Calu3 (cell line): ENCODE measurements around the gene LRRC27. TPM values are rescaled to one million over a fixed set of nuclear protein-coding genes. Genes with fewer than 3 reads are reported as not detected.
A peak's percentile ranks its signal among the peaks of the same experiment; 100 is the strongest.

Experiments used
- BruUV-seq: library from RNA; stranded (reverse); fragments of 400-500 nt; replicated peaks from 2 replicates; lab custom pipeline; 2021; lab: Mats Ljungman, UMichigan
- CTCF ChIA-PET: fragments of 300-600 bp; sonication (Branson Sonifier 250); formaldehyde crosslinking; loops from one replicate; lab custom pipeline; 2022; ENCODE audit warnings: antibody characterized with exemption; lab: Charles Lee
- DNase-seq: peaks from one replicate; pipeline ENCODE4 v3.0.0; 2022
- H3K27ac Mint-ChIP-seq: one replicate; pipeline ENCODE4 v1.8.0; 2022; ENCODE audit warnings: mixed read lengths; ENCODE audit not compliant: unreplicated experiment
- H3K27me3 Mint-ChIP-seq: one replicate; pipeline ENCODE4 v1.8.0; 2022; ENCODE audit warnings: mixed read lengths; ENCODE audit not compliant: unreplicated experiment
- H3K36me3 Mint-ChIP-seq: one replicate; pipeline ENCODE4 v1.8.0; 2022; ENCODE audit warnings: mild to moderate bottlenecking, moderate library complexity, mixed read lengths; ENCODE audit not compliant: insufficient read depth, unreplicated experiment
- H3K4me1 Mint-ChIP-seq: one replicate; pipeline ENCODE4 v1.8.0; 2022; ENCODE audit warnings: mild to moderate bottlenecking, low read depth, mixed read lengths; ENCODE audit not compliant: unreplicated experiment
- H3K4me3 Mint-ChIP-seq: one replicate; pipeline ENCODE4 v1.8.0; 2022; ENCODE audit warnings: mild to moderate bottlenecking, low read depth, moderate library complexity, mixed read lengths; ENCODE audit not compliant: unreplicated experiment
- H3K9me3 Mint-ChIP-seq: one replicate; pipeline ENCODE4 v1.8.0; 2022; ENCODE audit warnings: low read depth, mixed read lengths; ENCODE audit not compliant: unreplicated experiment
- CTCF ChIP-seq: fragments of 200-600 bp; IDR thresholded peaks from one replicate; pipeline ENCODE4 v1.8.0; 2022; ENCODE audit warnings: antibody characterized with exemption; ENCODE audit not compliant: unreplicated experiment
- intact Hi-C: fragments of 100-400 bp; cut with micrococcal nuclease; formaldehyde crosslinking; loops from one replicate; pipeline ENCODE4 v1.10.0; 2022; ENCODE audit not compliant: unreplicated experiment
- total RNA-seq: library from RNA; stranded (reverse); gene quantifications from 2 replicates; pipeline ENCODE4 v1.2.3, GENCODE V29; 2022

Gene LRRC27
- total RNA-seq, 1 experiment from 2014 or later, result 4.6 TPM

- Mint-ChIP-seq H3K9me3 (no peaks in the 10 kb centered on the region), H3K36me3 (peaks cover 40% of the 10 kb centered on the region), H3K27me3 (no peaks in the 10 kb centered on the region), H3K27ac (peak overlapping the region; percentile 3), H3K4me3 (no peak overlapping the region), H3K4me1 (peaks cover 55% of the 10 kb centered on the region)
- BruUV-seq, result no TSS peak
- no peak for DNase-seq
- CTCF ChIA-PET, result no interaction called here
- intact Hi-C loops, result no loop called here
- TF ChIP-seq CTCF, result no peak
These were observed 5.6 kb upstream of the LRRC27 start for GRCh38 chr10:132326344-132326889.

GRCh38 chr10:132326925-132327324 lies 5.1 kb upstream of the LRRC27 start:
- no peak for TF ChIP-seq CTCF
- Mint-ChIP-seq H3K4me3 (no peak overlapping the region), H3K4me1 (peaks cover 55% of the 10 kb centered on the region), H3K36me3 (peaks cover 45% of the 10 kb centered on the region), H3K9me3 (no peaks in the 10 kb centered on the region), H3K27me3 (no peaks in the 10 kb centered on the region), H3K27ac (peak overlapping the region; percentile 3)
- BruUV-seq, result no TSS peak
- CTCF ChIA-PET, result no interaction called here
- intact Hi-C loops, result no loop called here
- DNase-seq, result no peak

GRCh38 chr10:132328106-132328505 lies 3.9 kb upstream of the LRRC27 start:
- Mint-ChIP-seq H3K4me3 (peak overlapping the region; percentile 79), H3K27ac (no peak overlapping the region), H3K4me1 (peaks cover 50% of the 10 kb centered on the region), H3K9me3 (no peaks in the 10 kb centered on the region), H3K36me3 (peaks cover 54% of the 10 kb centered on the region), H3K27me3 (no peaks in the 10 kb centered on the region)
- intact Hi-C loops, result no loop called here
- BruUV-seq, result no TSS peak
- CTCF ChIA-PET, result no interaction called here
- no peak for TF ChIP-seq CTCF
- DNase-seq, result no peak

- Mint-ChIP-seq H3K4me3 (peak overlapping the region; percentile 79), H3K36me3 (peaks cover 54% of the 10 kb centered on the region), H3K4me1 (peaks cover 46% of the 10 kb centered on the region), H3K27ac (no peak overlapping the region), H3K27me3 (no peaks in the 10 kb centered on the region), H3K9me3 (no peaks in the 10 kb centered on the region)
- intact Hi-C loops, result no loop called here
- TF ChIP-seq CTCF, result no peak
- BruUV-seq, result no TSS peak
- no peak for DNase-seq
- CTCF ChIA-PET, result no interaction called here
These were observed 3.3 kb upstream of the LRRC27 start for GRCh38 chr10:132328738-132329137.
